ENCODE measurements around the gene CATSPERD. TPM values are rescaled to one million over a fixed set of nuclear protein-coding genes. Genes with fewer than 3 reads are reported as not detected.

Gene CATSPERD
- total and polyA plus RNA-seq, 9 of the 15 experiments (the other 6 are each of a cell fraction or from before 2014, with no cell fraction given) = not detected

DNA sequence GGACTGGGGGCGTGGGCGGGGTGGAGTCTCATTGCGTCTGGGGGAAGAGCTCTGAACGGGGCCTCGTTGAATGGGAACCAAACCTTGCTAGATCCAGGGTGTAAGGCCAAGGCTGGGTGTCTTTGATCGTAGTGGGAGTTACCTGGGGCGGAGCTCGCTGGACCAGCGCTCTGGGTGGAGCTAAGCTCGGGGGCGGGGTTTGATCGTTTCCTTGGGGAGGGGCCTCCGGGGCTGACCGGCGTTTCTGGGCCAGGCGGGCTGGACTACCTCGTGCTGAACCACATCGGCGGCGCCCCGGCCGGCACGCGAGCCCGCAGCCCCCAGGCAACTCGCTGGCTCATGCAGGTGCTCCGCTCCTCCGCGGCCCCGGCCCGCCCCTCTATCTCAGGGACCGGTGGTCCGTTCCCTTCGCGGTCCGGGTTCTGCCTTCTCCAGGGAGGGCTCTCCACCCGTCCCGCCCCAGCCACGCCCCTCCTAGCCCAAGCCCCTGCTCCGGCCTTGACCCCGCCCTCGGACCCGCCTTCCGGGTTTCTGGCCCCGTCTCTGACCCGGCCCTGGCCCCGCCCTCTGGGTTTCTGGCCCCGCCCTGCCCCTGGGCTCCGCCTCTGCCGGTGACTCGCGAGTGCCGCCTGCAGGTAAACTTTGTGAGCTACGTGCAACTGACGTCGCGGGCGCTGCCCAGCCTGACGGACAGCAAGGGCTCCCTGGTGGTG lies 33.6 kb upstream of the CATSPERD start (continued):
- no peak for TF ChIP-seq ZNF232 (CRISPR knock-in tag; IDR thresholded peaks at IDR 0.05)
- 0 out of 2 replicates have a peak, but pooled peaks have one; percentile 42 for TF ChIP-seq ERF (CRISPR knock-in tag; IDR thresholded peaks at IDR 0.05)
- no peak for TF ChIP-seq FUS (optimal IDR thresholded peaks at IDR 0.05; ENCODE audit: low read depth, low read length)
- TF ChIP-seq, protein P1, sequence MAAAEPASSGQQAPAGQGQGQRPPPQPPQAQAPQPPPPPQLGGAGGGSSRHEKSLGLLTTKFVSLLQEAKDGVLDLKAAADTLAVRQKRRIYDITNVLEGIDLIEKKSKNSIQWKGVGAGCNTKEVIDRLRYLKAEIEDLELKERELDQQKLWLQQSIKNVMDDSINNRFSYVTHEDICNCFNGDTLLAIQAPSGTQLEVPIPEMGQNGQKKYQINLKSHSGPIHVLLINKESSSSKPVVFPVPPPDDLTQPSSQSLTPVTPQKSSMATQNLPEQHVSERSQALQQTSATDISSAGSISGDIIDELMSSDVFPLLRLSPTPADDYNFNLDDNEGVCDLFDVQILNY (CRISPR knock-in tag; IDR thresholded peaks at IDR 0.05) = no peak
- TF ChIP-seq ADNP (tag; IDR thresholded peaks at IDR 0.05) = no peak
- TF ChIP-seq, protein P2, sequence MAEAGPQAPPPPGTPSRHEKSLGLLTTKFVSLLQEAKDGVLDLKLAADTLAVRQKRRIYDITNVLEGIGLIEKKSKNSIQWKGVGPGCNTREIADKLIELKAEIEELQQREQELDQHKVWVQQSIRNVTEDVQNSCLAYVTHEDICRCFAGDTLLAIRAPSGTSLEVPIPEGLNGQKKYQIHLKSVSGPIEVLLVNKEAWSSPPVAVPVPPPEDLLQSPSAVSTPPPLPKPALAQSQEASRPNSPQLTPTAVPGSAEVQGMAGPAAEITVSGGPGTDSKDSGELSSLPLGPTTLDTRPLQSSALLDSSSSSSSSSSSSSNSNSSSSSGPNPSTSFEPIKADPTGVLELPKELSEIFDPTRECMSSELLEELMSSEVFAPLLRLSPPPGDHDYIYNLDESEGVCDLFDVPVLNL (CRISPR knock-in tag; IDR thresholded peaks at IDR 0.05; ENCODE audit: low read depth) = no peak
- peak; percentile 24; the same call in 1 of the 2 replicates for TF ChIP-seq HCFC1 (IDR thresholded peaks at IDR 0.05; ENCODE audit: low read depth, low read length)
- TF ChIP-seq SIN3A (IDR thresholded peaks at IDR 0.05; ENCODE audit: borderline replicate concordance in 2 of 2, control insufficient read depth in 1 of 2, low read depth in 2 of 2, low read length in 2 of 2) = peak in 1 of 2 experiments; percentile 60; a peak in 1 of 4 replicates
- no peak for TF ChIP-seq CHD4 (IDR thresholded peaks at IDR 0.05; ENCODE audit: insufficient read depth, insufficient replicate concordance, low read depth, low read length, poor library complexity, severe bottlenecking)
- TF ChIP-seq ARID2 (IDR thresholded peaks at IDR 0.05) = no peak
- TF ChIP-seq POLR3A (IDR thresholded peaks at IDR 0.05; ENCODE audit: borderline replicate concordance, extremely low read depth, insufficient read depth, insufficient read length) = no peak
- peak; percentile 69 for TF ChIP-seq GABPB1 (CRISPR knock-in tag; IDR thresholded peaks at IDR 0.05)
- TF ChIP-seq FOXA1 (IDR thresholded peaks at IDR 0.05; ENCODE audit: borderline replicate concordance) = no peak
- no peak for TF ChIP-seq MCM2 (IDR thresholded peaks at IDR 0.05; ENCODE audit: low read depth)
- TF ChIP-seq, protein P3, sequence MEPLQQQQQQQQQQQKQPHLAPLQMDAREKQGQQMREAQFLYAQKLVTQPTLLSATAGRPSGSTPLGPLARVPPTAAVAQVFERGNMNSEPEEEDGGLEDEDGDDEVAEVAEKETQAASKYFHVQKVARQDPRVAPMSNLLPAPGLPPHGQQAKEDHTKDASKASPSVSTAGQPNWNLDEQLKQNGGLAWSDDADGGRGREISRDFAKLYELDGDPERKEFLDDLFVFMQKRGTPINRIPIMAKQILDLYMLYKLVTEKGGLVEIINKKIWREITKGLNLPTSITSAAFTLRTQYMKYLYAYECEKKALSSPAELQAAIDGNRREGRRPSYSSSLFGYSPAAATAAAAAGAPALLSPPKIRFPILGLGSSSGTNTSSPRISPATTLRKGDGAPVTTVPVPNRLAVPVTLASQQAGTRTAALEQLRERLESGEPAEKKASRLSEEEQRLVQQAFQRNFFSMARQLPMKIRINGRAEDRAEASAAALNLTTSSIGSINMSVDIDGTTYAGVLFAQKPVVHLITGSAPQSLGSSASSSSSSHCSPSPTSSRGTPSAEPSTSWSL (CRISPR knock-in tag; IDR thresholded peaks at IDR 0.05; ENCODE audit: borderline replicate concordance) = no peak
- no peak for TF ChIP-seq ESRRA (IDR thresholded peaks at IDR 0.05; ENCODE audit: borderline replicate concordance, low read depth)
- no peak for TF ChIP-seq MCM7 (IDR thresholded peaks at IDR 0.05)
- no peak for TF ChIP-seq ELF2 (CRISPR knock-in tag; IDR thresholded peaks at IDR 0.05)

Measured in K562 (cell line).